Endometrium (tissue), 2 donors: Measurements from ENCODE around the gene PAOX.
"Not testable (repeated sequence)": the region's sequence is repeated elsewhere in the genome, so short reads cannot be mapped to it uniquely, and the experiment has no call there.

Source experiments
- FAIRE-seq: peaks from 2 replicates; lab custom pipeline; 2012; peaks lifted over from hg19 to GRCh38; lab: Jason Lieb, UNC
- donor health status: control.
- donor health status: control.

PAOX gene

GRCh38 chr10:133411523-133412380 lies 32.7 kb downstream of the PAOX start:
- FAIRE-seq, result no peak

- FAIRE-seq, result no peak
Measured at GRCh38 chr10:133412381-133412711, 33.3 kb downstream of the PAOX start.

DNA sequence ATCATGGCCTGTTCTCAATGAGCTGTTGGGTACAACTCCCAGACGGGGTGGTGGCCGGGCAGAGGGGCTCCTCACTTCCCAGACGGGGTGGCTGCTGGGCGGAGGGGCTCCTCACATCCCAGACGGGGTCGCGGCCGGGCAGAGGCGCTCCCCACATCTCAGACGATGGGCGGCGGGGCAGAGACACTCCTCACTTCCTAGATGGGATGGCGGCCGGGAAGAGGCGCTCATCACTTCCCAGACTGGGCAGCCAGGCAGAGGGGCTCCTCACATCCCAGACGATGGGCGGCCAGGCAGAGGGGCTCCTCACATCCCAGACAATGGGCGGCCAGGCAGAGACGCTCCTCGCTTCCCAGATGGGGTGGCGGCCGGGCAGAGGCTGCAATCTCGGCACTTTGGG lies 35.3 kb downstream of the PAOX start:
- FAIRE-seq, result not testable (repeated sequence)

DNA sequence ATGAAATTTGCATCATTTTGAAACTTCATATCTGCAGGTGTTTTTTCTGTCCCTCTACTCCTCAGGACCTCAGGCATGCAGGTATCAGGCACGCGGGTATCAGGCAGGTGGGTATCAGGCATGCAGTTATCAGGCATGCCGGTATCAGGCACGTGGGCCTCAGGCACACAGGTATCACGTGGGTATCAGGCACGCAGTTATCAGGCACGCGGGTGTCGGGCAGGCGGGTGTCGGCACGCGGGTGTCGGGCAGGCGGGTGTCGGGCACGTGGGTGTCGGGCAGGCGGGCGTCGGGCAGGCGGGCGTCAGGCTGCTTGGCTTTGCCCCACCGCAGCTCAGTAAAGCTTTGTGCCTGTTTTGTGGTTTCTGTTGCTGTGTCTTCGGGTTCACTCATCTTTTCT lies 36.7 kb downstream of the PAOX start:
- FAIRE-seq, result no peak

GRCh38 chr10:133418289-133418993 lies 39.4 kb downstream of the PAOX start:
- FAIRE-seq, result no peak

DNA sequence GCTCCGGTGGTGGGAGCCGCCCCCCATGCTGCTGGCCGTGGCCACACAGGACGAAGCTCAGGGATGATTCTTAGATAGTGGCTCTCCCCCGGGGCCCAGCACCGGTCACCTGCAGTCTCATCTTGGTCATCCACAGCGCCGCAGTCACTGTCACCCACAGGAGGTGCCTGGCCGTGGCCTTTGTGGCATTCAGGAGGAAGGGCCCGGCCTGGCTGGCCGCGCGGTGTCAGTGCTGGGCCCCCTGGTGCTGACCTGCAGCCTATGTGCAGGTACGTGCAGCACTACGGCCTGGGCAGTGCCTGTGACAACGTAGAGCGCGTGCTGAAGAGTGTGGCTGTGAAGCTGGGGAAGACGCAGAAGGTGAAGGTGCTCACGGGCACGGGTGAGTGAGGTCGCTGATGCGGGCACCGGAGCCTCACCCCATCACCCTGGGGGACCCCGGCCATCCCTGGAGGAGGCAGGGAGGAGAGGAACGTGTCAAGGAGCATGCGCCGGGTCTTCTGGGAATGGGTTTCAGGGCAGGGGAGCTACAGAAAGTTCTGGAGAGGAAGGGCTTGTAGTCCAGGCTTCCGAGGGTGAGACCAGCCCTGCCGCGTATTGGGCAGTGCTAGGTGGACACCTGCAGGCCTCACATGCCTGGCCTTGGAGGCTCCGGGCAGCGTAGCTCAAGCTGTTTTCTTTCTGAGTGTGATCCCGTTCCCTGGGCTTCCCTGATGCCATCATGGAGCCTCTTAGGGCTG lies 40.3 kb downstream of the PAOX start:
- FAIRE-seq, result no peak

DNA sequence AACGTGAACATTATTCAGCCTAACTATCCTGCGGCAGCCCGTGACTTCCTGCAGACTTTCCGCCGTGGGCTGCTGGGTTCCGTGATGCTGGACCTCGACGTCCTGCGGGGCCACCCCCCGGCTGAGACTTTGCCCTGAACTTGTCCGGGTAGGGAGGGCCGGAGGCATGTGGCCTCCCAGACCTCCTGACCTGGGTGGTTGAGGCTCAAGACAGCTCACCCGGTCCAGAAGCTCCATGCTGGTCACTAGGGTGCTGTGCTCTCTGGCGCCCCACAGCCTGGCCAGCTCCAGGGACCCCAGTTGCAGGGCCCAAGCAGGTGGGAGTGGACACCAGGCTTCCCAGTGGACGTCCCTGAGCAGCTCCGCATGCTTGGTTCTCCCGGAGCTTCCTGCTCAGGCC lies 41.0 kb downstream of the PAOX start:
- FAIRE-seq, result no peak

DNA sequence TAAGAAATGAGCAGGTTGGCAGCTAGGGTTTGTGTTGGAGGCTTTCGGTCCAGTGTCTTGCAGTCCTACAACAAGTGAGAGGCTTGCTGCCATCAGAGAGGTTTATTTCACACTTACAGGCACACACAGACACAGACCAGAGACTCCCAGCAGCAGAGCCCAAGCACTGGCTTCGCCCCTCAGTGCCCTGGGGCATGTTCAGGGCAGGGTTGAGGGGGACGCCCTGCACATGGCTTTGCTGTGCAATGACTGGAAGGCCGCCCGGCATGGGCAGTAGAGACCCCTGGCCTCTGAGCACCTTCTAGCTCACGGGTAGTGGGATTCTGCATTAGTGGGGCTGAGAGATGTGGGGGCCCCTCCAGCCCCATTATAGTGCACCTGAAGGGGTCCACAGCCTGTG lies 41.5 kb downstream of the PAOX start:
- FAIRE-seq, result no peak

GRCh38 chr10:133421336-133422222 lies 42.5 kb downstream of the PAOX start:
- no peak for FAIRE-seq

- FAIRE-seq, result no peak
Measured at GRCh38 chr10:133422223-133422806, 43.3 kb downstream of the PAOX start.

DNA sequence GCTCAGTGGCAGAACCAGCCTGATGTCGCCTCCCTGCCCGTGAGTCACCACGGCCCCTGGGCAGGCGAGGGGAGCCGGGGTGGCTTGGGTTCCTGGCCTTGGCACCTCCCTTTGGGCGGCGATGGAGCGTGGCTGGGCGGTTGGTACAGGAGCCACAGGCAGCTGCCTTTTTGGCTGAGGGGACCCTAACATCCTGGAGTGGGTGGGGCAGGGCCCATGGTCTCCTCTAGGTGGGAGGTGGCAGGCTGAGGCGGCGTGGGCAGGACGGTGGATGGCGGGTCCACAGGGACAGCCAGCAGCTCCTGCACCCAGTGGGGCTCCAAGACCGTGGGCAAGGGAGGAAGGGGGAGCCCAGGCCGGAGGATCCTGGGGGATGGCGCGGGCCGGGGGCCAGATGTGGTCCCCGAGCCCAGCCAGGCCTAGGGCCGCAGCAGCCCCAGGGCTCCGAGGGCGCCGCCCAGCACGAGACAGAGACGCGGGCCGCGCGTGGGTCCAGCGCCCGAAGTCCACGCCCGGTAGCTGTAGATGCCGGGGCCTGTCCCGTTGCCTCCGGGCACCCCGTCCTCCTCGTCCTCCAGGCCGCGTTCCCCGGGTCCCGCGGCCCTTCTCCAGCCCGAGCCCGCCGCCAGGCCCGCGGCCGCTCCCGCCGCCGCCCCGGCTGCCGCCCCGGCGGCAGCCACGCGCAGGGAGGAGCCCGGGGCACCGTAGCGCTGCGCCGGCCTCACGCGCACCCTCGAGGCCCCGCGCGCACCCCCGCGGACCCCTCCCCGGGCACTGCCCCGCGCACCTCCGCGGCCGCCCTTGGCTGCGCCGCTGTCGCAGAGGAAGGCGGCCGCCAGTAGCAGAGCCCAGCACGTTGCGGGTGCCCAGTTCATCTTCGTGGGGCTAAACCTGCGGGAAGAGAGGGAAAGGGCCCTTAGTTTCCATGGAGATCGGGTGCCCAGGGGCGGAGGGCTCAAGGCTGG lies 44.0 kb downstream of the PAOX start:
- FAIRE-seq, result no peak

GRCh38 chr10:133424102-133424501 lies 45.0 kb downstream of the PAOX start:
- FAIRE-seq, result not testable (repeated sequence)

GRCh38 chr10:133424601-133425000 lies 45.5 kb downstream of the PAOX start, which contains the start of gene SPRN:
Gene SPRN (minus strand): TSS chr10:133424625. CDS start chr10:133423681, 944 bp downstream.
- not testable (repeated sequence) for FAIRE-seq

DNA sequence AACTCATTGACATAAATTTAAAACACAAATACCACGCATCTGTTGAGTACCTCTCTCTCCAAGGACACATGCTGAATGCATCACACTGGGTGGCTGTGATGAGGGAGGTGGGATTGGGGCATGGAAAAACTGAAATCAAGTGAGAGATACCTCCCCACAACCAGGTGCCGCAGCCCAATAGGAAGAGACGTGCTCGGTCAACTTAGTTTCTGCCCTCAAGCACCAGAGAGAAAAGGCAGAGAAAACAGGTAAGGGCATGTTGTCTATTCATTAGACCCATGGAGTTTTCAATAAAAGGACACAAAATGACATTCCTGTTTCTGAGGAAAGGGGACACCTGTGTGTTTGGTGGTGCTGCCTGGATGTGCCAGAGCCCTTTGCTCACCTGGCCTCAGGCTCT lies 50.5 kb downstream of the PAOX start:
- not testable (repeated sequence) for FAIRE-seq

DNA sequence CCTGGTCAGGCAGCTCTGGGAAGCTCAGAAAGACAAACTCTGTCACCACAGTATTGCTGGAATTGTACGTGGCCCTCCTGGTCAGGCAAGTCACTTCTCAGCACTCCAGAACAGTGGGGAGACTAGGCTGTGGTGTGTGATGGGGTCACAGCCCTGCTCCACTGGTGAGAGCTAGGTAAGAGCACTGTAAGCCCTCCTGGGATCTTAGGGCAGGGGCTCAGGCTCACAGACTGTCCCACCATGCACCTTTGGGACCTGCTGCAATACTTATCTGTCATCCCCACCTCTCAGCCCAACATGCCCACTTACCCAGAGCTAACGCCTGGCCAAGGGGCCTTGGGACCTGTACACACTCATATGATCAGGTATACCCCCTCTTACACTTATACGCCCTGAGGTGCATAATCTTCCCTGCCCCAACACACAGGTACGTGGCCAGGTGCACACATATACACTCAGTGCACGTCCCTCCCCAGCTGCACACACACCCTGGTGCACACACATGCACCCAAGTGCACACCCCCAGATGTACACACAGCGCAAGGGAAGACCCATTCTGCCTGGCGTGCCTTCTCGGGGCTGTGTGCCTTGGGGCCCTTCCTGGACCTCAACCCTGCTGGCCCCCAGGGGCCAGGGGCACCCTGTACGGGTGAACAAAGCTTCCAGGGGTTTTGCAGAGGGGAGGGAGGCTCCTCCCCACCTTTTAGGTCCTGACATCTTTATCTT lies 53.0 kb downstream of the PAOX start:
- not testable (repeated sequence) for FAIRE-seq

GRCh38 chr10:133432789-133433188 lies 53.7 kb downstream of the PAOX start:
- not testable (repeated sequence) for FAIRE-seq

DNA sequence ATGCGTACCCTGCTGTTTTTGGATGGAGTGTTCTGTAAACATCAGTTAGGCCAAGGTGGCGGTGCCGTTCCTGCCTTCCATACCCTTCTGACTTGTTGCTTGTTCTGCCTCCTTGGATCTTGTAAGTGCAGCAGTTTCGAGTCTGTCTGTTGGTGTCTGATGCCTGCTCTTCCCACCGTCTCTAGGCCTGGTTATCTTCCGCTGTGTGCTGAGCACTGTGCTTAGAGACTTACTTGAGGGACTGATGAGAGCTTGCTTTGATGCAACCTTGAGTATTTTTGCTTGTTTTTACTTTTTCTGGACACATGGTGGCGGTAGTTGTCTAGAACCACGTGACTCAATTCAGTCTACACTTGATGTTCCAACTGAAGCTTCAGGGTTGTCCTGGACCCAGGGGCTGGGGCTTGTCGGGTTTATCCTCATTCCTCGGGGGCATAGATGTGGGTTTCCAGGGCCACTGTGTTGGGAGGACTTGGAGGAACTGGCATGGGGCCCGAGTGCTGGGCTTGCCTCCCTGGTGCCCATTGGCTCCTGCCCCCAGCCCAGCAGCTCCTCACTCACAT lies 59.7 kb downstream of the PAOX start:
- no peak for FAIRE-seq

DNA sequence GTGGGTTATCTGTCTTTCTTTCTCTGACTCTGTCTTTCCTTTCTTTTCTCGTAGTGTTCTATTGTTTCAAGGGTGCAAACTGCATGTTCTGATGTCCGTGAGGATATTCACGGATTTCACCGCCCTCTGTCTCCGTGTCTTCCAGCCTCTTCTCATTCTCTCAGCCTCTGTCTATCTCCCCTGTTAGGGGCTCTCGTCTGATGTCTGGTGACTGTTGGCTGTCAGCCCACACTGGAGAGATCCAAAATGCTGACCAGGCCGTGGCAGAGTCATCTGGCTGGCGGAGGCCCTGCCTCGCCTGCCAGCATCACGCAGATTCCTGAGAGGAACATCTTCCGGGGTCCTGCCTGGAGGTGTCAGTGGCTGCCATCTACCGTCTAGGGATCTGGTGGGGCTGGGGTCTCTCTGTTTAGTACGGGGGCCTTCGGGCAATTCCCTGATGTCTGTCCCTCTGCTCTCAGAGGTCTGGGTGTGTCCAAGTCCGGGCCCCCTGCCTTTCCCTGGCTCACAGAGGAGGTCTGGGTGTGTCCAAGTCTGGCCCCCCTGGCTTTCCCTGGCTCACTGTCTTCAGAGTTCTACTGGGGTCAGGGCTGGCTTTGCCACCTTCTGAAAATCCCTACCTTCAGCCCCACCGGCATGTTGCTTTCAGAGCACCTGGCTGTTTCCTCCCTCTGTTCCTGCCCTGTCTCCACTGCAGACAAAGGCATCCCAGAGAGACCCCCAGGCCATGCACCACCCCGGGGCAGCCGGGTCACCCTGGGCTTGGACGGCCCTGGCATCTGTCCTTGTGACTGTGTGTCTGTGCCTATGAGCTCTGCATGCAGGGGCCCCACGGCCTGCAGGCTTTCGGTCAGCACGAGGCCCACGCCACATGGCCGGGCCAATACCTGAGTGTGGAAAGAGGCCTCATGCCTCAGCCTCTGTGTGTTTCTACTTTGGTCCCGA lies 60.7 kb downstream of the PAOX start:
- no peak for FAIRE-seq
